Transverse colon (tissue), 4 donors: ENCODE results near the gene BCL2L12. TPM values are rescaled to one million over a fixed set of nuclear protein-coding genes. Genes with fewer than 3 reads are reported as not detected.
"Not testable (repeated sequence)": the region's sequence is repeated elsewhere in the genome, so short reads cannot be mapped to it uniquely, and the experiment has no call there.

Experiments
- DNase-seq: peaks from one replicate; pipeline ENCODE4 v3.0.0-alpha.2; 2019
- H3K27ac ChIP-seq, 4 donors: fragments of 200-600 bp; sonication (generic); 2 replicates each; pipeline ENCODE4 v1.5.1; 2016 to 2018; ENCODE audit warnings: inconsistent platforms in 4 of 4
- H3K27me3 ChIP-seq: fragments of 200-600 bp; sonication (generic); 2 replicates; pipeline ENCODE4 v1.5.1; 2017; ENCODE audit warnings: inconsistent platforms
- H3K36me3 ChIP-seq, 4 donors: fragments of 200-600 bp; sonication (generic); 2 replicates each; pipeline ENCODE4 v1.5.1; 2017 to 2019; ENCODE audit warnings: inconsistent platforms in 4 of 4
- H3K4me1 ChIP-seq, 4 donors: fragments of 200-600 bp; sonication (generic); 2 replicates each; pipeline ENCODE4 v1.5.1; 2017 to 2020; ENCODE audit warnings: inconsistent platforms in 4 of 4
- H3K4me3 ChIP-seq, 4 donors: fragments of 200-600 bp; sonication (generic); 1 replicate in 1 of 4; 2 replicates in 3 of 4; pipeline versions ENCODE4 v1.5.1 to v1.6.1; 2017 to 2019; ENCODE audit warnings: inconsistent platforms in 4 of 4
- H3K9me3 ChIP-seq, 2 donors: fragments of 200-600 bp; sonication (generic); 2 replicates each; pipeline ENCODE4 v1.5.1; 2017 to 2019; ENCODE audit warnings: inconsistent platforms in 2 of 2
- EP300 ChIP-seq: sonication (generic); formaldehyde crosslinking; IDR thresholded peaks from one replicate; pipeline ENCODE4 v1.6.1; 2017; ENCODE audit warnings: antibody characterized with exemption, low read depth
- POLR2A ChIP-seq: fragments of 450-650 bp; IDR thresholded peaks from one replicate; pipeline ENCODE4 v1.6.1; 2016; ENCODE audit warnings: antibody characterized with exemption, mild to moderate bottlenecking, moderate library complexity
- POLR2AphosphoS5 ChIP-seq, 3 donors: sonication (generic); formaldehyde crosslinking; IDR thresholded peaks; one replicate each; pipeline ENCODE4 v1.6.1; 2016; ENCODE audit warnings: antibody characterized with exemption in 3 of 3
- WGBS, 2 donors: methylation state at CpG; one replicate each; pipeline ENCODE4 v1.1.5; 2018; ENCODE audit warnings: low coverage in 1 of 2; 5-methylcytosine and 5-hydroxymethylcytosine counted together
- in situ Hi-C, 4 donors: fragments of 200-750 bp; cut with MboI; loops; one replicate each; pipeline versions ENCODE4 v1.15.0 to v1.15.1; 2017; ENCODE audit warnings: low sequenced_read_pairs in 3 of 4, low pct_ligation_motif_present in 1 of 4, low pct_unique_long_range_greater_than_20kb in 1 of 4
- intact Hi-C: fragments of 100-400 bp; cut with DNase I; formaldehyde crosslinking; loops from one replicate; pipeline ENCODE4 v1.15.1; 2023; ENCODE audit warnings: low total_unique reads
- small RNA-seq, 4 donors: library from RNA; depleted of rRNA; stranded (forward); fragments of <200 nt; gene quantifications; one replicate each; pipeline ENCODE3, GENCODE V24; 2016
- total RNA-seq, 4 donors: library from RNA; depleted of rRNA; stranded (reverse); fragments of >200 nt; gene quantifications; one replicate each; pipeline ENCODE4 v1.1.0, GENCODE V29; 2016
- TF ChIP-seq, protein P1 (sequence below), 5 experiments: fragments of 200-600 bp in 3 of 5; fragments of 450-650 bp in 2 of 5; sonication (generic) in 3 of 5; IDR thresholded peaks; 1 replicate in 2 of 5; 2 replicates in 3 of 5; pipeline ENCODE4 v1.5.1; 2016 to 2017; ENCODE audit warnings: antibody characterized with exemption in 5 of 5, inconsistent platforms in 3 of 5, mild to moderate bottlenecking in 2 of 5, moderate library complexity in 1 of 5

The BCL2L12 gene
- total RNA-seq, 4 donors from 2014 or later = 5.4 to 10.2 (median 6.9) TPM

DNA sequence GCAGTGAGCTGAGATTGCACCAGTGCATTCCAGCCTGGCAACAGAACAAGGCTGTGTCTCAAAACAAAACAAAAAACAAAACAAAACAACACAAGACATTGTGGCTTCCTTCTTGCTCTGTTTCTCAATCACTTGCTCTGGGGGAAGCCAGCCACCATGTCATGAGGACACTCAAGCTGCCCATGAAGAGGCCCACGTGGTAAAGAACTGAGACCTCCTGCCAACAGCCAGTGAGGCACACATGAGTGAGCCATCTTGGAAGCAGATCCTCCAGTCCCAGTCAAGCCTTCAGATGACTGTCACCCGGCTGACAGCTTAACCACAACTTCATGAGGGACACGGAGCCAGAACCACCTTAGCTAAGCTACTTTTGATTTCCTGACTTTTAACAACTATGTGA, 50.4 kb downstream of the BCL2L12 start:
- 65 to 69% methylated on average over 3 of the region's 3 CpGs for WGBS, 2 donors
- H3K9me3 ChIP-seq = no peaks in the 10 kb centered on the region

DNA sequence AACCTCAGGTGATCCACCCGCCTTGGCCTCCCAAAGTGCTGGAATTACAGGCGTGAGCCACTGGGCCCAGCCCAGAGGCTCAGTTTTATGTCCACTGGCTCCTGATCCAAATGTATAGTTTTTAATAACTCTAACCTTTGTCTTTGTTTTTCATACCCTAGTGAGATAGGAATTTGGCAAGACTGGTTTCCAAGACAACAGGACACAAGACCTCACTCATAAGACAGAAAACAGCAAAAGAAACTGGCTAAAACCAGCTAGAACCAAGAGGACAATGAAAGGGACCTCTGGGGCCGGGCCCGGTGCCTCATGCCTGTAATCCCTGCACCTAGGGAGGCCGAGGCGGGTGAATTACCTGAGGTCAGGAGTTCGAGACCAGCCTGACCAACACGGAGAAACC, 52.8 kb downstream of the BCL2L12 start:
- no peak for TF ChIP-seq POLR2A
- TF ChIP-seq, protein P1, sequence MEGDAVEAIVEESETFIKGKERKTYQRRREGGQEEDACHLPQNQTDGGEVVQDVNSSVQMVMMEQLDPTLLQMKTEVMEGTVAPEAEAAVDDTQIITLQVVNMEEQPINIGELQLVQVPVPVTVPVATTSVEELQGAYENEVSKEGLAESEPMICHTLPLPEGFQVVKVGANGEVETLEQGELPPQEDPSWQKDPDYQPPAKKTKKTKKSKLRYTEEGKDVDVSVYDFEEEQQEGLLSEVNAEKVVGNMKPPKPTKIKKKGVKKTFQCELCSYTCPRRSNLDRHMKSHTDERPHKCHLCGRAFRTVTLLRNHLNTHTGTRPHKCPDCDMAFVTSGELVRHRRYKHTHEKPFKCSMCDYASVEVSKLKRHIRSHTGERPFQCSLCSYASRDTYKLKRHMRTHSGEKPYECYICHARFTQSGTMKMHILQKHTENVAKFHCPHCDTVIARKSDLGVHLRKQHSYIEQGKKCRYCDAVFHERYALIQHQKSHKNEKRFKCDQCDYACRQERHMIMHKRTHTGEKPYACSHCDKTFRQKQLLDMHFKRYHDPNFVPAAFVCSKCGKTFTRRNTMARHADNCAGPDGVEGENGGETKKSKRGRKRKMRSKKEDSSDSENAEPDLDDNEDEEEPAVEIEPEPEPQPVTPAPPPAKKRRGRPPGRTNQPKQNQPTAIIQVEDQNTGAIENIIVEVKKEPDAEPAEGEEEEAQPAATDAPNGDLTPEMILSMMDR (IDR thresholded peaks at IDR 0.05) = no peak
- TF ChIP-seq POLR2AphosphoS5 (IDR thresholded peaks at IDR 0.05) = no peak
- Histone ChIP-seq H3K4me3 (no peak overlapping the region), H3K27me3 (no peaks in the 10 kb centered on the region), H3K9me3 (no peaks in the 10 kb centered on the region), H3K36me3 (no peaks in the 10 kb centered on the region), H3K4me1 (no peaks in the 10 kb centered on the region), H3K27ac (no peak overlapping the region)
- in situ Hi-C loops (no loop called here), intact Hi-C loops (no loop called here)
- DNase-seq = no peak
- 80 to 83% methylated on average over 1 to 8 of the region's 8 CpGs for WGBS, 2 donors

More for the DNA sequence above, 50.4 kb downstream of the BCL2L12 start:
- Histone ChIP-seq H3K4me3 (no peak overlapping the region), H3K27me3 (no peaks in the 10 kb centered on the region), H3K4me1 (no peaks in the 10 kb centered on the region), H3K36me3 (no peaks in the 10 kb centered on the region), H3K27ac (no peak overlapping the region)
- in situ Hi-C loops = no loop called here
- DNase-seq = no peak
- no peak for TF ChIP-seq POLR2A
- no peak for TF ChIP-seq EP300
- no peak for TF ChIP-seq POLR2AphosphoS5 (IDR thresholded peaks at IDR 0.05)
- TF ChIP-seq, protein P1 (IDR thresholded peaks at IDR 0.05) = no peak
- intact Hi-C loops = no loop called here

DNA sequence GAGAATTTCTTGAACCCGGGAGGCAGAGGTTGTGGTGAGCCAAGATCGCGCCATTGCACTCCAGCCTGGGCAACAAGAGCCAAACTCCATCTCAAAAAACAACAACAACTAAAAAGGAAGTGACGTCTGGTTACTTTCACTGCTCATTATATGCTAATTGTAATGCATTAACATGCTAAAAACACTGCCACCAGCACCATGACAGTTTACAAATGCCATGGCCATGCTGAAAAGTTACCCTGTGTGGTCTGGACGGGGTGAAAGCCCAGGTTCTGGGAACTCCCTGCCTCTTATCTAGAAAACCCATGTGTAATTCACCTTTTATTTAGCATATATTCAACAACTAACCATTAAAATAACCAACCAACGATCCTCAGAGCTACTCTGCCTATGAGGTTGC, 53.3 kb downstream of the BCL2L12 start:
- WGBS, 2 donors = 55 to 69% methylated on average over 2 to 6 of the region's 6 CpGs
- Histone ChIP-seq H3K27me3 (no peaks in the 10 kb centered on the region), H3K9me3 (no peaks in the 10 kb centered on the region), H3K36me3 (no peaks in the 10 kb centered on the region), H3K4me3 (no peak overlapping the region), H3K27ac (no peak overlapping the region), H3K4me1 (no peaks in the 10 kb centered on the region)
- intact Hi-C loops (no loop called here), in situ Hi-C loops (no loop called here)
- no peak for DNase-seq
- TF ChIP-seq POLR2AphosphoS5 (IDR thresholded peaks at IDR 0.05) (no peak), POLR2A (no peak), EP300 (no peak)
- TF ChIP-seq, protein P1 (IDR thresholded peaks at IDR 0.05) = no peak

DNA sequence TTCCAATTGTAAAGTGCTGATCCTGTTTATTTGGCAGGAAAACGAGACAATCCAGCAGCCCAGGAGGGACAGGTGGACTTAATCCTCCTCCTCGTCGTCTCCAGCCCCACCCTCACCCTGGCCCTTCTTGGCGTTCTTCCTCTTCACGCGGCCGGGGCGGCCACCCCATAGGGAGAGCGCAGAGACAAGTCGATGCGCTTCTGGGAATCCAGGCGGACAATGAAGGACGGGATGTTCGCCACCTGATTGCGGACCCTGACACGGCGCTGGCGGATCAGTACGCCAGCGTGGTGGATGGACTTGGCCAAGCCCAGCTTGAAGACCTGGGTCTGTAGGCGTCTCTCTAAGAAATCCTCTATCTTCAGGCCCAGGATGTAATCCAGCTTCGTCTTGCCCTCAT, 53.7 kb downstream of the BCL2L12 start:
- H3K27ac ChIP-seq, H3K36me3 ChIP-seq, H3K4me1 ChIP-seq, H3K9me3 ChIP-seq, intact Hi-C loops, H3K27me3 ChIP-seq, in situ Hi-C loops, DNase-seq, H3K4me3 ChIP-seq: not testable (repeated sequence)
- 77% methylated on average over 22 of the region's 22 CpGs; no CpG with 5 or more reads in 1 of the 2 donors for WGBS, 2 donors

Small RNAs within 50 kb of the gene (small RNA-seq; reads per million reads assigned to genes)
- 0 reads per million in 4 donors for gene MIR5088

Other genes with a start within 250 kb of the BCL2L12 start
- not detected for gene PTH2, start 242.5 kb upstream of the BCL2L12 start, total RNA-seq
- not detected for gene GFY, start 240.5 kb upstream of the BCL2L12 start, total RNA-seq
- gene SLC17A7, start 224.4 kb upstream of the BCL2L12 start, total RNA-seq = 1 to 10 TPM in 1 of 4 donors, under 1 TPM in 1, not detected in 2; 0.55 to 1.1 TPM
- gene PIH1D1, start 214.1 kb upstream of the BCL2L12 start, total RNA-seq = 100 to 1,000 TPM in 1 of 4 donors, 10 to 100 TPM in 3; 52.7 to 105 (median 90.4) TPM
- 100 to 1,000 TPM in 1 of 4 donors, 10 to 100 TPM in 3; 24.3 to 465 (median 43.1) TPM for gene ALDH16A1, start 212.7 kb upstream of the BCL2L12 start, total RNA-seq
- gene FLT3LG, start 191.7 kb upstream of the BCL2L12 start, total RNA-seq = 1 to 10 TPM in 2 of 4 donors, under 1 TPM in 1, not detected in 1; 1.00 to 4.0 (median 3.2) TPM
- 1,000 to 10,000 TPM; 1,219 to 2,956 (median 2,884) TPM for gene RPL13A, start 178.3 kb upstream of the BCL2L12 start, total RNA-seq
- 1,000 to 10,000 TPM; 1,601 to 4,774 (median 2,823) TPM for gene RPS11, start 169.5 kb upstream of the BCL2L12 start, total RNA-seq
- gene FCGRT, start 153.3 kb upstream of the BCL2L12 start, total RNA-seq = 100 to 1,000 TPM; 425 to 562 (median 519) TPM
- 100 to 1,000 TPM in 1 of 4 donors, 10 to 100 TPM in 3; 26.2 to 119 (median 57.4) TPM for gene RCN3, start 137.9 kb upstream of the BCL2L12 start, total RNA-seq
- 100 to 1,000 TPM in 1 of 4 donors, 10 to 100 TPM in 3; 56.5 to 105 (median 74.4) TPM for gene NOSIP, start 85.4 kb upstream of the BCL2L12 start, total RNA-seq
- 10 to 100 TPM in 2 of 4 donors, 1 to 10 TPM in 1, under 1 TPM in 1; 0.40 to 22.7 (median 12.2) TPM for gene PRRG2, start 84.6 kb upstream of the BCL2L12 start, total RNA-seq
- gene PRR12, start 74.8 kb upstream of the BCL2L12 start, total RNA-seq = 10 to 100 TPM; 12.2 to 54.7 (median 30.0) TPM
- gene RRAS, start 25.8 kb upstream of the BCL2L12 start, total RNA-seq = 10 to 100 TPM; 31.8 to 97.6 (median 58.2) TPM
- gene SCAF1, start 23.7 kb upstream of the BCL2L12 start, total RNA-seq = 100 to 1,000 TPM in 1 of 4 donors, 10 to 100 TPM in 3; 20.2 to 118 (median 32.7) TPM
- 100 to 1,000 TPM in 2 of 4 donors, 10 to 100 TPM in 2; 73.0 to 164 (median 104) TPM for gene IRF3, start 76 bp upstream of the BCL2L12 start, total RNA-seq
- gene PRMT1, start 11.3 kb downstream of the BCL2L12 start, total RNA-seq = 100 to 1,000 TPM in 1 of 4 donors, 10 to 100 TPM in 3; 45.6 to 116 (median 70.3) TPM
- under 1 TPM in 2 of 4 donors, not detected in 2; 0.41 to 0.95 TPM for gene ADM5, start 23.7 kb downstream of the BCL2L12 start, total RNA-seq
- gene CPT1C, start 25.2 kb downstream of the BCL2L12 start, total RNA-seq = 10 to 100 TPM in 1 of 4 donors, 1 to 10 TPM in 3; 1.5 to 10.9 (median 2.2) TPM
- 10 to 100 TPM in 1 of 4 donors, under 1 TPM in 2, not detected in 1; 0.32 to 12.7 (median 0.82) TPM for gene TSKS, start 97.4 kb downstream of the BCL2L12 start, total RNA-seq
- 100 to 1,000 TPM in 2 of 4 donors, 10 to 100 TPM in 2; 71.1 to 125 (median 93.0) TPM for gene AP2A1, start 101.1 kb downstream of the BCL2L12 start, total RNA-seq
- gene FUZ, start 147.4 kb downstream of the BCL2L12 start, total RNA-seq = 10 to 100 TPM; 10.2 to 20.1 (median 13.1) TPM
- gene MED25, start 152.4 kb downstream of the BCL2L12 start, total RNA-seq = 10 to 100 TPM; 26.9 to 46.6 (median 38.7) TPM
- 100 to 1,000 TPM in 1 of 4 donors, 10 to 100 TPM in 3; 62.3 to 203 (median 66.8) TPM for gene PTOV1, start 185.2 kb downstream of the BCL2L12 start, total RNA-seq
- 100 to 1,000 TPM in 2 of 4 donors, 10 to 100 TPM in 2; 60.8 to 128 (median 99.6) TPM for gene PNKP, start 201.6 kb downstream of the BCL2L12 start, total RNA-seq
- 10 to 100 TPM; 15.3 to 29.7 (median 22.7) TPM for gene AKT1S1, start 211.4 kb downstream of the BCL2L12 start, total RNA-seq
- 10 to 100 TPM; 26.4 to 80.8 (median 47.9) TPM for gene TBC1D17, start 211.8 kb downstream of the BCL2L12 start, total RNA-seq
- 1 to 10 TPM in 1 of 4 donors, not detected in 3; 2.1 TPM for gene IL4I1, start 231.0 kb downstream of the BCL2L12 start, total RNA-seq